Keratinocyte (primary cell): ENCODE measurements around the gene GALNT9. TPM values are rescaled to one million over a fixed set of nuclear protein-coding genes. Genes with fewer than 3 reads are reported as not detected.

Experiments
- DNase-seq: peaks from one replicate; pipeline ENCODE4 v3.0.0-alpha.2; 2011; ENCODE audit warnings: low read depth, missing footprints, low spot score
- FAIRE-seq: peaks from 2 replicates; lab custom pipeline; 2011; peaks lifted over from hg19 to GRCh38; lab: Jason Lieb, UNC
- H2AFZ ChIP-seq: 2 replicates; pipeline ENCODE4 v1.6.0; 2012; ENCODE audit warnings: low read length, control low read depth, inconsistent platforms; ENCODE audit not compliant: control insufficient read depth
- H3K27ac ChIP-seq: 2 replicates; pipeline ENCODE4 v1.5.1; 2011; ENCODE audit warnings: low read length; ENCODE audit not compliant: control insufficient read depth, insufficient read depth
- H3K27me3 ChIP-seq: 3 replicates; pipeline ENCODE4 v1.6.0; 2011; ENCODE audit warnings: low read length; ENCODE audit not compliant: control insufficient read depth, insufficient read depth; ENCODE audit errors: extremely low read depth
- H3K36me3 ChIP-seq, 2 experiments: 2 replicates in 1 of 2; 3 replicates in 1 of 2; pipeline ENCODE4 v1.5.1; 2011; ENCODE audit warnings: low read length in 2 of 2, mild to moderate bottlenecking in 1 of 2; ENCODE audit not compliant: control insufficient read depth in 2 of 2, insufficient read depth in 2 of 2; ENCODE audit errors: extremely low read depth in 1 of 2
- H3K4me1 ChIP-seq: 3 replicates; pipeline ENCODE4 v1.5.1; 2011; ENCODE audit warnings: low read length; ENCODE audit not compliant: control insufficient read depth, insufficient read depth; ENCODE audit errors: extremely low read depth
- H3K4me2 ChIP-seq: 3 replicates; pipeline ENCODE4 v1.6.0; 2011; ENCODE audit warnings: low read depth, low read length; ENCODE audit not compliant: control insufficient read depth, insufficient read depth; ENCODE audit errors: extremely low read depth
- H3K4me3 ChIP-seq, 3 experiments: fragments of 200-600 bp in 1 of 3; sonication (generic) in 1 of 3; 2 replicates in 2 of 3; 3 replicates in 1 of 3; pipeline ENCODE4 v1.5.1; 2011 to 2016; ENCODE audit warnings: low read length in 3 of 3, mild to moderate bottlenecking in 3 of 3, control low read depth in 2 of 3, inconsistent platforms in 1 of 3, low read depth in 1 of 3, mixed read lengths in 1 of 3, mixed run types in 1 of 3, moderate library complexity in 1 of 3; ENCODE audit not compliant: control insufficient read depth in 2 of 3, insufficient read depth in 2 of 3; ENCODE audit errors: extremely low read depth in 1 of 3
- H3K79me2 ChIP-seq: 2 replicates; pipeline ENCODE4 v1.6.0; 2012; ENCODE audit warnings: low read length; ENCODE audit not compliant: control insufficient read depth, insufficient read depth
- H3K9ac ChIP-seq: 3 replicates; pipeline ENCODE4 v1.6.0; 2011; ENCODE audit warnings: low read length; ENCODE audit not compliant: control insufficient read depth, insufficient read depth; ENCODE audit errors: extremely low read depth
- H3K9me1 ChIP-seq: 3 replicates; pipeline ENCODE4 v1.6.0; 2011; ENCODE audit warnings: low read length; ENCODE audit not compliant: control insufficient read depth, insufficient read depth; ENCODE audit errors: extremely low read depth
- H3K9me3 ChIP-seq: 2 replicates; pipeline ENCODE4 v1.5.1; 2012; ENCODE audit warnings: low read depth, low read length; ENCODE audit not compliant: control insufficient read depth
- H4K20me1 ChIP-seq: 3 replicates; pipeline ENCODE4 v1.6.0; 2011; ENCODE audit warnings: low read length; ENCODE audit not compliant: control insufficient read depth, insufficient read depth; ENCODE audit errors: extremely low read depth
- CTCF ChIP-seq, 3 experiments: IDR thresholded peaks in 1 of 3; conservative IDR thresholded peaks in 1 of 3; optimal IDR thresholded peaks in 1 of 3; 2 replicates in 2 of 3; 3 replicates in 1 of 3; pipeline versions ENCODE3 to v1.5.1; 2011; ENCODE audit warnings: low read length in 3 of 3, mild to moderate bottlenecking in 3 of 3, moderate library complexity in 2 of 3, control low read depth in 1 of 3, inconsistent platforms in 1 of 3; ENCODE audit not compliant: insufficient read depth in 2 of 3; ENCODE audit errors: extremely low read depth in 1 of 3
- EZH2 ChIP-seq: IDR thresholded peaks from one replicate; pipeline ENCODE4 v1.6.1; 2012; ENCODE audit warnings: inconsistent platforms, mild to moderate bottlenecking, low read length, moderate library complexity
- dilution Hi-C: fragments of 300-500 bp; cut with MboI; formaldehyde crosslinking; loops from one replicate; pipeline ENCODE4 v1.7.0; 2020; ENCODE audit warnings: low sequenced_read_pairs; ENCODE audit not compliant: extremely low pct_ligation_motif_present
- polyA plus RNA-seq, 5 experiments: library from polyadenylated mRNA; depleted of rRNA in 3 of 5; stranded (reverse) in 3 of 5; stranded (forward) in 1 of 5; unstranded in 1 of 5; fragments of >200 nt; gene quantifications; 1 replicate in 1 of 5; 2 replicates in 3 of 5; 3 replicates in 1 of 5; pipeline versions ENCODE4 v1.2.1 to v1.2.3, GENCODE V29; 2011 to 2012; ENCODE audit warnings: missing spikeins in 2 of 5, low read depth in 1 of 5, low replicate concordance in 1 of 5

GALNT9 gene
- polyA plus RNA-seq, 1 donor (not counting 4 experiments of a cell fraction or from before 2014, with no cell fraction given), result not detected

GRCh38 chr12:132211326-132211725 is 118.1 kb downstream of the GALNT9 start:
- Histone ChIP-seq H3K27ac (no peak overlapping the region), H3K79me2 (no peaks in the 10 kb centered on the region), H3K27me3 (no peaks in the 10 kb centered on the region), H3K9me3 (peaks cover 3% of the 10 kb centered on the region), H3K36me3 (no peaks in the 10 kb centered on the region), H3K4me2 (no peak overlapping the region), H3K9me1 (no peaks in the 10 kb centered on the region), H3K4me3 (no peak overlapping the region), H4K20me1 (no peaks in the 10 kb centered on the region), H3K4me1 (no peaks in the 10 kb centered on the region), H2AFZ (no peak overlapping the region), H3K9ac (no peak overlapping the region)
- dilution Hi-C loops, result no loop called here
- no peak for FAIRE-seq
- DNase-seq, result no peak
- TF ChIP-seq EZH2, result no peak
- no peak for TF ChIP-seq CTCF (optimal IDR thresholded peaks at IDR 0.05 in 1 of 3, IDR thresholded peaks at IDR 0.05 in 1 of 3, conservative IDR thresholded peaks at IDR 0.05 in 1 of 3; ENCODE audit: extremely low read depth in 1 of 3, insufficient read depth in 2 of 3, low read length in 3 of 3)

DNA sequence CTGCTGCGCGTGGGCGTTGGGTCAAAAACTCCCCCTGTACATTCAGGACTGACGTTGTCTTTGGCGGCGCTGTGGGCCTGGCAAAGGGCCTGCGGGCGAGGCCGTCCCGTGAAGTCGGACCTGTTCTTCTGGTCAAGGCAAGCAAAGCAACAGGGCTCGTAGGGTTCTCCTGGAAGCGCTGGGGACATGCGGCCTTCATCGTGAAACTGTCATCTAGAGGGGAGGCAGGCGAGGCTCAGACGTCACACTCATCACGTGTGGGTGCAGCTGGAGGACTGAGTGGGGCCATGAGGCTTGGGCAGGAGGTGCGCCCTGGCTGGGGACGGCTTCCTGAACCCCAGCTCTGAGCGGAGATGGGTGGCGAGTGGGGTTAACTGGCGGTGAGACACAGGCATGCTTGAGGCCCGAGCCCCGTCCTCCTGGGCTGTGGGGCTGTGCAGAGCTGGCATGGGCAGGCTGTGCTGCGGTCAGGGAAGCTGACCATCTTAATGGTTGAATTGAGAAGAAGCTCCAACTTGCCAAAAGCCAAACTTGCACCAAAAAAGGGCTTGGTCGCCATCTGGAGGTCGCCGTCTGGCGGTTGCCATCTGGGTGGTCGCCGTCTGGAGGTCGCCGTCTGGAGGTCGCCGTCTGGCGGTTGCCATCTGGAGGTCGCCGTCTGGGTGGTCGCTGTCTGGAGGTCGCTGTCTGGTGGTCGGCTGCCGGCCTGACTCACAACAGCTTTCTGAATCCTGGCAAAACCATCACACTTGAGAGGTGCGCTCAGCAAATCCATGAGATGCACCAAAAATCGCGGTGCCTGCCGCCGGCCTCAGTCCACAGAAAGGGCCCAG is 119.0 kb downstream of the GALNT9 start:
- dilution Hi-C loops, result no loop called here
- Histone ChIP-seq H3K4me1 (no peaks in the 10 kb centered on the region), H3K9ac (no peak overlapping the region), H3K27me3 (peaks cover 8% of the 10 kb centered on the region), H3K79me2 (no peaks in the 10 kb centered on the region), H3K9me3 (peaks cover 3% of the 10 kb centered on the region), H2AFZ (no peak overlapping the region), H3K9me1 (no peaks in the 10 kb centered on the region), H3K4me3 (no peak overlapping the region), H3K36me3 (no peaks in the 10 kb centered on the region), H3K4me2 (no peak overlapping the region), H3K27ac (no peak overlapping the region), H4K20me1 (no peaks in the 10 kb centered on the region)
- TF ChIP-seq CTCF (optimal IDR thresholded peaks at IDR 0.05 in 1 of 3, IDR thresholded peaks at IDR 0.05 in 1 of 3, conservative IDR thresholded peaks at IDR 0.05 in 1 of 3; ENCODE audit: extremely low read depth in 1 of 3, insufficient read depth in 2 of 3, low read length in 3 of 3), result no peak
- TF ChIP-seq EZH2, result no peak
- DNase-seq (no peak), FAIRE-seq (no peak)
